CD4-positive, alpha-beta memory T cell (primary cell): Measurements from ENCODE around the gene USP51. TPM values are rescaled to one million over a fixed set of nuclear protein-coding genes. Genes with fewer than 3 reads are reported as not detected.
A peak's percentile ranks its signal among the peaks of the same experiment; 100 is the strongest.
"Not testable (repeated sequence)": the region's sequence is repeated elsewhere in the genome, so short reads cannot be mapped to it uniquely, and the experiment has no call there.

ENCODE experiments used
- CTCF ChIA-PET: fragments of 350-600 bp; sonication (Branson Sonifier 250); formaldehyde crosslinking; loops from one replicate; lab custom pipeline; 2021; ENCODE audit warnings: inconsistent platforms; ENCODE audit not compliant: partially characterized antibody; lab: Charles Lee
- POLR2A ChIA-PET: fragments of 350-600 bp; sonication (Branson Sonifier 250); formaldehyde crosslinking; loops from one replicate; lab custom pipeline; 2021; ENCODE audit not compliant: partially characterized antibody; lab: Charles Lee
- DNase-seq, 5 donors: peaks; one replicate each; pipeline versions ENCODE4 v3.0.0 to v3.0.0-alpha.2; 2020 to 2022; ENCODE audit warnings: mixed read lengths in 1 of 5
- H3K27ac ChIP-seq: one replicate; pipeline ENCODE4 v1.7.0; 2013; ENCODE audit warnings: low read depth, low read length
- H3K27me3 ChIP-seq: 2 replicates; pipeline ENCODE4 v1.7.0; 2013; ENCODE audit warnings: mild to moderate bottlenecking, low read length, moderate library complexity; ENCODE audit not compliant: insufficient read depth
- H3K36me3 ChIP-seq: 2 replicates; pipeline ENCODE4 v1.7.0; 2013; ENCODE audit warnings: mild to moderate bottlenecking, low read length, moderate library complexity; ENCODE audit not compliant: insufficient read depth
- H3K4me1 ChIP-seq: 2 replicates; pipeline ENCODE4 v1.7.0; 2013; ENCODE audit warnings: mild to moderate bottlenecking, low read length, moderate library complexity; ENCODE audit not compliant: insufficient read depth
- H3K4me3 ChIP-seq, 2 donors: one replicate each; pipeline ENCODE4 v1.7.0; 2013; ENCODE audit warnings: low read length in 2 of 2, mild to moderate bottlenecking in 1 of 2
- H3K9me3 ChIP-seq, 2 donors: one replicate each; pipeline ENCODE4 v1.7.0; 2013; ENCODE audit warnings: low read length in 2 of 2, control low read depth in 1 of 2; ENCODE audit not compliant: control insufficient read depth in 1 of 2
- H3K27ac Mint-ChIP-seq, 7 donors: one replicate each; pipeline ENCODE4 v1.8.0; 2020 to 2021; ENCODE audit warnings: mixed read lengths in 7 of 7, mild to moderate bottlenecking in 6 of 7, inconsistent platforms in 3 of 7, moderate library complexity in 3 of 7
- H3K27me3 Mint-ChIP-seq, 2 donors: one replicate each; pipeline ENCODE4 v1.8.0; 2020 to 2021; ENCODE audit warnings: mixed read lengths in 2 of 2
- H3K36me3 Mint-ChIP-seq, 2 donors: one replicate each; pipeline ENCODE4 v1.8.0; 2020 to 2021; ENCODE audit warnings: mixed read lengths in 2 of 2, inconsistent platforms in 1 of 2, mild to moderate bottlenecking in 1 of 2
- H3K4me1 Mint-ChIP-seq, 4 donors: one replicate each; pipeline ENCODE4 v1.8.0; 2020 to 2021; ENCODE audit warnings: mixed read lengths in 4 of 4, mild to moderate bottlenecking in 1 of 4
- H3K4me3 Mint-ChIP-seq, 8 donors: one replicate each; pipeline ENCODE4 v1.8.0; 2020 to 2021; ENCODE audit warnings: mixed read lengths in 8 of 8, mild to moderate bottlenecking in 7 of 8, moderate library complexity in 6 of 8, inconsistent platforms in 3 of 8
- H3K9me3 Mint-ChIP-seq, 8 donors: one replicate each; pipeline ENCODE4 v1.8.0; 2020 to 2021; ENCODE audit warnings: mixed read lengths in 8 of 8, mild to moderate bottlenecking in 5 of 8, inconsistent platforms in 3 of 8, moderate library complexity in 1 of 8
- intact Hi-C: fragments of 100-400 bp; cut with micrococcal nuclease; formaldehyde crosslinking; loops from one replicate; pipeline ENCODE4 v1.15.1; 2023
- polyA plus RNA-seq, 2 donors: library from polyadenylated mRNA; unstranded; fragments of 300-500 nt; fragmentation: Illumina TruSeq; gene quantifications; one replicate each; pipeline ENCODE4 v1.2.3, GENCODE V29; 2021
- total RNA-seq, 2 experiments: library from RNA; stranded (reverse); gene quantifications; one replicate each; pipeline ENCODE4 v1.2.3, GENCODE V29; 2021

The USP51 gene
- total and polyA plus RNA-seq, 4 experiments from 2014 or later, result 0.11 to 3.0 (median 2.7) TPM; not detected in 1

DNA sequence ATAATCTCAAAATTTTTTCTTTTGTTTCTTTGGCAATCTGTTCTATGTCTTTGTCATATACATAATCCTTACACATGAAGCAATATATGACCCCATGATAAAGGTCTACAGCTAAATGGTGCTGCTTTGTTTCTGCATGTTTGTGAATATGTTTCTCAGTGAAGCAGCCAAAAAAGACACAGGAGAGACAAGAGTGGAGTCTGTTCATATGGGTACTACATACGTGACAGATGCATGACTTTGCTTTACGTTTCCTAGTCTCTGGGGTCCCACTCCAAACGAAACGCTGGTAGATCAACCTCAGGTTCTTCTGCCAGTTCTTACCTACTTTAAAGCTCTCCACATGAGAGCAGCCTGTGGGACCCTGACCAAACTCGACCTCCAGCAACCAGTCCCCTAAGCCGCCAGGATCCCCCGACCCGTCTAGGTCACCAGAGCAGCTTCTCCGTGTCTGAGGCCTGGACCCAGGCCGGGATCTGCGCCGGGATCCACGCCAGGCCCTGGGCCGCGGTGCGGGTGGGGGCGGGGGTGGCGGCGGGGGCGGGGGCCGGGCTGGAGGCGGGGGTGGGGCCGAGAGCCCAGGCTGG lies 1.5 kb downstream of the USP51 start:
- Histone ChIP-seq H3K27ac (peak overlapping the region; percentile 83), H3K9me3 (no peaks in the 10 kb centered on the region), H3K4me1 (peaks cover 10% of the 10 kb centered on the region), H3K27me3 (no peaks in the 10 kb centered on the region), H3K36me3 (no peaks in the 10 kb centered on the region), H3K4me3 (peak overlapping the region in 1 of 2 donors; percentile 86)
- ChIA-PET CTCF (interaction anchor here (0.9 to 2.5 kb wide), 9 partner anchors 36 to 848 kb away, joined by 3 to 16 read pairs (median 4); partner anchors contain the start of genes MAGEH1 and RRAGB), POLR2A (interaction anchor here (0.8 to 3.3 kb wide), 10 partner anchors 36 to 1804 kb away, joined by 3 to 50 read pairs (median 8); partner anchors contain the start of genes APEX2, MAGEH1, PHF8 and RRAGB)
- DNase-seq, result no peak
- Mint-ChIP-seq H3K4me1 (peaks cover 4 to 18% (median 12%) of the 10 kb centered on the region in 4 donors), H3K27me3 (no peaks in the 10 kb centered on the region), H3K27ac (peak overlapping the region; percentile 49 to 94 (median 72)), H3K36me3 (peaks cover 0 to 5% of the 10 kb centered on the region in 2 donors), H3K4me3 (peak overlapping the region; percentile 76 to 97 (median 89)), H3K9me3 (peaks cover 0 to 2% (median 0%) of the 10 kb centered on the region in 8 donors)
- intact Hi-C loops, result no loop called here

DNA sequence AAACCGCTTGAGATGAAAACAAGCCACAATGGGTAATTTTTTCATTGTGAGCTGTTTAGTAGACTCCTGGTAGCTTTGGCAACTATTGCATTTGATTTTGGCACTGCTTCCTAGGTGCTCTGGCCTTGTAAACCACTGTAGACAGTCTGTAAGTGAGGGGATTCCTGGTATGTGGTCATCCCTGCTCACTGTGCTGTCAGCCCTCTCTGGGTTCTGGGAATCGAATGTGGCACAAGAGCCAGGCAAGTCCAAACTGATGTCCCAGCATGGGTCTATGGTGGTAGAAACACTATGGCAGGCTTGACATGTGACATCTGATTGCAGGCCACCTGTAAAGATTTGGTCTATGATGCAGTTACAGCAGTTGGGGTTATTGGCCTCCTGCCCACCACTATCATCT lies 2.5 kb downstream of the USP51 start:
- H3K27ac Mint-ChIP-seq, result peak overlapping the region in 2 of 7 donors; percentile 65 to 94
- peaks cover 4 to 18% (median 12%) of the 10 kb centered on the region in 4 donors for H3K4me1 Mint-ChIP-seq
- CTCF ChIA-PET, result no interaction called here
- no peak for DNase-seq
- Histone ChIP-seq H3K4me3 (no peak overlapping the region), H3K4me1 (peaks cover 10% of the 10 kb centered on the region), H3K27ac (no peak overlapping the region), H3K9me3 (no peaks in the 10 kb centered on the region), H3K36me3 (no peaks in the 10 kb centered on the region), H3K27me3 (no peaks in the 10 kb centered on the region)
- peak overlapping the region in 3 of 8 donors; percentile 82 to 90 (median 84) for H3K4me3 Mint-ChIP-seq
- peaks cover 0 to 2% (median 0%) of the 10 kb centered on the region in 8 donors for H3K9me3 Mint-ChIP-seq
- peaks cover 0 to 5% of the 10 kb centered on the region in 2 donors for H3K36me3 Mint-ChIP-seq
- intact Hi-C loops, result no loop called here
- H3K27me3 Mint-ChIP-seq, result no peaks in the 10 kb centered on the region
- POLR2A ChIA-PET, result no interaction called here

DNA sequence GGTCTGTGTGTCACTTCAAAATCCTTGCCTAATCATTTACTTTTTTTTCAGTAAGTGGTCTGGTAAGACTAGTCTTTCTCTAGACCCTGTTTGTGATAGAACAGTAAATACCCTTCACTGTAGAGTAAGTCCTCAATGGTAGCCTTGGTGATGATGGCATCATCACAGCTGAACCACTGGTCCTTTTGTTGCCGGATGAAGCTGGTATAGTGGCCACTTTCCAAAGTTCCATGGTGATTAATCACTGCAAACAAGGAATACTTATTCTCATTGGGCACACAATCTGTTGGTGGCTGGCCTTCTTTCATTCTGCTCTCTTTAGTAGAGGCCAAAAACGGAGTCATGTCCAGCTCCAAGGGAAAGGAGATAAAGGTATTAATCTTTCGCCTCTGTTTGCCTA lies 2.9 kb downstream of the USP51 start:
- H3K36me3 Mint-ChIP-seq, result peaks cover 0 to 5% of the 10 kb centered on the region in 2 donors
- CTCF ChIA-PET, result no interaction called here
- H3K9me3 Mint-ChIP-seq, result peaks cover 0 to 2% (median 0%) of the 10 kb centered on the region in 8 donors
- Histone ChIP-seq H3K27ac (no peak overlapping the region), H3K27me3 (no peaks in the 10 kb centered on the region), H3K4me3 (no peak overlapping the region), H3K4me1 (peaks cover 10% of the 10 kb centered on the region), H3K36me3 (no peaks in the 10 kb centered on the region), H3K9me3 (no peaks in the 10 kb centered on the region)
- intact Hi-C loops, result no loop called here
- no peak overlapping the region for H3K27ac Mint-ChIP-seq
- no peak overlapping the region for H3K4me3 Mint-ChIP-seq
- H3K4me1 Mint-ChIP-seq, result peaks cover 4 to 18% (median 12%) of the 10 kb centered on the region in 4 donors
- DNase-seq, result no peak
- POLR2A ChIA-PET, result no interaction called here
- H3K27me3 Mint-ChIP-seq, result no peaks in the 10 kb centered on the region

DNA sequence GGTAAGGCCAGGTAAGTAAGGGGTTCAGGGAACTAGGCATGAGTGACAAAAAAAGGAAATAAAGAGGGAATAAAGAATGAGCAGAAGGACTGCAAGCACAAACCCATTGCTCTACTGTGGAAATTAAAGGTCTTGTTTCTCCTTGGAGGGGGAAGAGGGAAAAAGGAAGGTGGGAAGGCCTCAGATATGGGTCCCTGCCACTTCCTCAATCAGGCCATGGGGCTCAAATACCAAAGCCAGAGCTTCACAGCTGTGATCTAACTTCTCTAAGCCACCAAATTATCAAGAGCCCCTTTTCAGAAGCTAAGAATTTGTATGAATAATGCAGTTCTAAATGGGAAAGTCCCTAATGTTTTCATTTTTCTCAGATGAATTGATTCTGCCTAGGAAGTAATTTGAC lies 4.7 kb downstream of the USP51 start:
- intact Hi-C loops, result no loop called here

DNA sequence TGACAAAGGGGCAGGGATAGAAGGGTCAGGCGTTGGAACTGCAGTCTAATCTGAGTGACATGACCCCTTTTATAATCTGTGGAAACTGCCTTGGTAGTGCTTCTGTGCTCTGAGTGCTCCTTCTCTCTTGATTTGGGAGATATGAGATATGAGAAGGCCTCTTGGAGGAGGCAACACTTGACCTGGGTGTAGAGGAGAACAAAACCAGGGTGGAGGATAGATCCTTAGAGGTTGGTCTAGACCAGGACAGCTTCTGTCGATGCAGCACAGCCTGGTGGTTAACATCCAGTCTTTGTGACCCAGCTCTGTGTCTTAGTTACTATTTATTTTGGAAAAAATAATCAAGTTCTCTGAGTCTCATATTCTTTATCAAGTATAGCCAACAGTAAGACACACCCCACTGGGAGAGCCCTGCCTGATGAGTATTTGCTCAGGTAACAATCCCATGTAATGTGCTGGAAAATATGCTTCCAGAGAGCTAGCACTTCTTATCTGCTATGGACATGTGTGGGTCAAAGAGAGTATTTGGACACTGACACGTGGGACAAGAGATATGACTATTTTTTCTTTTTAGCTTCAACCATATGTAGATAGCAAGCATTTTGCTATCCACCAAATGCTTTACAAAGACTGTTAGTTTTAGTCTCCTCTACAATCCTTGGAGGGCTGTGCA lies 9.1 kb downstream of the USP51 start:
- H3K27ac ChIP-seq, result no peak overlapping the region
- no peak overlapping the region for H3K4me3 Mint-ChIP-seq
- ChIA-PET CTCF (interaction anchor here (1.0 kb wide), 1 partner anchor 237 kb away, joined by 3 read pairs; the partner anchor contains the start of gene RRAGB), POLR2A (no interaction called here)
- H3K27ac Mint-ChIP-seq, result no peak overlapping the region
- H3K4me1 Mint-ChIP-seq, result no peaks in the 10 kb centered on the region
- intact Hi-C loops, result no loop called here
- no peak for DNase-seq
- no peaks in the 10 kb centered on the region for H3K9me3 Mint-ChIP-seq
- H3K9me3 ChIP-seq, result no peaks in the 10 kb centered on the region
- no peaks in the 10 kb centered on the region for H3K4me1 ChIP-seq
- no peaks in the 10 kb centered on the region for H3K27me3 ChIP-seq
- no peaks in the 10 kb centered on the region for H3K36me3 ChIP-seq
- no peaks in the 10 kb centered on the region for H3K36me3 Mint-ChIP-seq
- no peak overlapping the region for H3K4me3 ChIP-seq
- H3K27me3 Mint-ChIP-seq, result no peaks in the 10 kb centered on the region

More for the DNA sequence above, 4.7 kb downstream of the USP51 start:
- ChIA-PET POLR2A (no interaction called here), CTCF (no interaction called here)
- H3K4me3 ChIP-seq, result no peak overlapping the region
- Mint-ChIP-seq H3K27ac (peak overlapping the region in 2 of 7 donors; percentile 13 to 57), H3K4me3 (no peak overlapping the region), H3K4me1 (peaks cover 3 to 18% (median 11%) of the 10 kb centered on the region in 4 donors), H3K36me3 (peaks cover 0 to 5% of the 10 kb centered on the region in 2 donors), H3K27me3 (no peaks in the 10 kb centered on the region), H3K9me3 (peaks cover 0 to 2% (median 0%) of the 10 kb centered on the region in 8 donors)
- no peaks in the 10 kb centered on the region for H3K27me3 ChIP-seq
- H3K27ac ChIP-seq, result no peak overlapping the region
- no peaks in the 10 kb centered on the region for H3K9me3 ChIP-seq
- no peaks in the 10 kb centered on the region for H3K36me3 ChIP-seq
- no peak for DNase-seq
- H3K4me1 ChIP-seq, result peaks cover 6% of the 10 kb centered on the region

DNA sequence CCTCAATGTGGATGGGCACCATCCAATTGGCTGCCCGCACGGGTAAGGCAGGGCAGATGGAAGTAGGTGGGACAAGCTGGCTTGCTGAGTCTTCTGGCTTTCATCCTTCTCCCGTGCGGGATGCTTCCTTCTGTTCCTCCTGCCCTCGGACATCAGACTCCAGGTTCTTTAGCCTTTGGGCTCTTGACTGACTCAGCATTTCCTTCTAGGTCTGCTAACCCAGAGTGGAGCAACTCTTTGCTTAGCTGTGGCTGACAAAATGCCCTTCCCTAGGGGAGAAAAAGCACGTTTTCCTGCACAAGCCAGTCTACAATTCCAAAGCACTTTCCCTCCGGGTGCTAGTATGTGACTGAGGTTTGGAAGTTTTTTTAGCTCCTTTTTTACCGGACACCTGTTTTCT lies 9.7 kb downstream of the USP51 start:
- H3K4me3 ChIP-seq, DNase-seq, H3K36me3 ChIP-seq, H3K4me1 Mint-ChIP-seq, H3K36me3 Mint-ChIP-seq, H3K27ac ChIP-seq, H3K4me1 ChIP-seq, H3K9me3 ChIP-seq, H3K4me3 Mint-ChIP-seq, intact Hi-C loops, H3K27me3 ChIP-seq, H3K27ac Mint-ChIP-seq, H3K27me3 Mint-ChIP-seq, H3K9me3 Mint-ChIP-seq, CTCF ChIA-PET, POLR2A ChIA-PET: not testable (repeated sequence)

DNA sequence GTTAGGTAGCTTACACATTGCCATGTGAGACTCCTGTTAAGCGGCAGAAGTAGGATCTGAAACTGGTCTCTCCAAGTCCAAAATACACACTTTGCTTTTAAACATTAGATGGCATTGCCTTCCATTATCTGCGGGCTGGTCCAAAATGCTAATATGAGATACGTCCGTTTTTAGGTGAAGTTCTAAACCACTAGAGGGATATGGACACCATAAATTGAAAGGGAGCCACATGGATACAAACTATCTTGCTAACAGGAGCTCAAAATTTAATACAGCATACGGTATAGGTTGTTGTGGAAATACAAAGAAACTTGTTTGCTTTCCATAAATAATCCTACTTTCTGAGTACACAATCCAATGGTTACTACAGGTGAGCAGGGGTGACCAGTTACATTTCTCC lies 23.9 kb downstream of the USP51 start:
- CTCF ChIA-PET, result not testable (repeated sequence)

More for the DNA sequence above, 23.9 kb downstream of the USP51 start:
- H3K27ac ChIP-seq, intact Hi-C loops, H3K4me3 Mint-ChIP-seq, H3K27me3 ChIP-seq, H3K9me3 Mint-ChIP-seq, DNase-seq, H3K4me1 Mint-ChIP-seq, H3K36me3 ChIP-seq, H3K27ac Mint-ChIP-seq, H3K4me3 ChIP-seq, H3K27me3 Mint-ChIP-seq, H3K9me3 ChIP-seq, H3K4me1 ChIP-seq, H3K36me3 Mint-ChIP-seq, POLR2A ChIA-PET: not testable (repeated sequence)
